Spinal cord (tissue), 10 donors: ENCODE data around the gene AFF3. TPM values are rescaled to one million over a fixed set of nuclear protein-coding genes. Genes with fewer than 3 reads are reported as not detected.

Experiments used
- DNase-seq, 6 donors: peaks; one replicate each; pipeline versions ENCODE4 v3.0.0 to v3.0.0-alpha.2; 2013 to 2015; ENCODE audit warnings: low spot score in 6 of 6, low read depth in 4 of 6
- H3K27ac ChIP-seq: one replicate; pipeline ENCODE4 v1.5.1; 2013; ENCODE audit warnings: low read depth, low read length, control low read depth
- H3K27me3 ChIP-seq: one replicate; pipeline ENCODE4 v1.6.1; 2013; ENCODE audit warnings: low read length; ENCODE audit not compliant: control insufficient read depth, insufficient read depth
- H3K36me3 ChIP-seq: one replicate; pipeline ENCODE4 v1.6.1; 2013; ENCODE audit warnings: low read length; ENCODE audit not compliant: control insufficient read depth, insufficient read depth
- H3K4me1 ChIP-seq: one replicate; pipeline ENCODE4 v1.6.1; 2013; ENCODE audit warnings: low read length; ENCODE audit not compliant: control insufficient read depth, insufficient read depth
- H3K4me3 ChIP-seq: one replicate; pipeline ENCODE4 v1.5.1; 2013; ENCODE audit warnings: low read depth, low read length, control low read depth
- H3K9me3 ChIP-seq: one replicate; pipeline ENCODE4 v1.6.1; 2013; ENCODE audit warnings: low read length; ENCODE audit not compliant: control insufficient read depth, insufficient read depth
- WGBS: methylation state at CpG from one replicate; pipeline ENCODE4 v1.1.5; 2013; ENCODE audit warnings: missing lambda C conversion rate; ENCODE audit not compliant: insufficient coverage; 5-methylcytosine and 5-hydroxymethylcytosine counted together
- polyA plus RNA-seq, 2 donors: library from polyadenylated mRNA; unstranded; fragments of 120-200 nt; gene quantifications; one replicate each; pipeline ENCODE4 v1.2.1, GENCODE V29; 2013; ENCODE audit not compliant: insufficient read length in 2 of 2
- total RNA-seq, 2 donors: library from RNA; depleted of rRNA in 1 of 2; stranded (reverse); fragments of 120-200 nt in 1 of 2; fragments of >200 nt in 1 of 2; gene quantifications; one replicate each; pipeline versions ENCODE4 v1.2.3 to v1.2.4, GENCODE V29; 2013 to 2014
- donor health status: healthy.

Gene AFF3
- total and polyA plus RNA-seq, 4 donors = 31.5 to 44.6 (median 42.4) TPM

DNA sequence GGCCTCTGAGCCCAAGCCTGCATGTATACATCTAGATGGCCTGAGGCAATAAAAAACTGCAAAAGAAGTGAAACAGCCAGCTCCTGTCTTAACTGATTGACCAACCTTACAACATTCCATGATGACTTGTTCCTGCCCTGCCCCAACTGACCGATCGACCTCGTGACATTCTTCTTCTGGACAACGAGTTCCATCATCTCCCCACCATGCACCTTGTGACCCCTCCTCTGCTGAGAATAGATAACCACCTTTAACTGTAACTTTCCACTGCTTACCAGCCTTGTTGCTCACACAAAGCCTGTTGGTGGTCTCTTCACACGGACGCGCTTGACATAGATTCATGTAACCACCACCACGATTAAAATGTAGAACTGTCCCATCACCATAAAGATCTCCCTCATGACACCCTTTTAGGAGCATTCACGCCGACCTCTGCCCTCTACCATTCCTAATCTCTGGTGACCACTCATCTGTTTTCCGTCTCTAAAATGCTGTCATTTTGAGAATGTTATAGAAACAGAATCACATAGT is 532.5 kb downstream of the AFF3 start:
- 87% methylated on average over 8 of the region's 11 CpGs for WGBS
- Histone ChIP-seq H3K4me3 (no peak overlapping the region), H3K27me3 (no peaks in the 10 kb centered on the region), H3K9me3 (no peaks in the 10 kb centered on the region), H3K4me1 (no peaks in the 10 kb centered on the region), H3K27ac (no peak overlapping the region), H3K36me3 (no peaks in the 10 kb centered on the region)
- DNase-seq = no peak

DNA sequence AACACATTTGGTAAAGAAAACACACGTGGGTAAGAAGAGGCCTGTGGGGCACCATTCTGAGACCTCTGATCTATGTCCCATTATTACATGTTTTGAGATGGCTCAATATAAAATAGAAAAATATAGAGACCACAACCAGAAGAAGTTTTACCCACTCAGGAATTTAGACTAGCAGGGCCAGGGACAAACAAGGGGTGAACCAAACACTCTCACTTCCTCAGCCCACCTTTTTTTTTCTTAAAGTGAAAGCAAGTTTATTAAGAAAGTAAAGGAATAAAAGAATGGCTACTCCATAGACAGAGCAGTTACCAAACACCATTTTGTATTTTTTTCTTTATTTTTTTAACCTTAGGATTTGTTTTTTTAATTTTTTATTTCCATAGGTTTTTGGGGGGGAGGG is 533.5 kb downstream of the AFF3 start:
- Histone ChIP-seq H3K4me1 (no peaks in the 10 kb centered on the region), H3K36me3 (no peaks in the 10 kb centered on the region), H3K4me3 (no peak overlapping the region), H3K27me3 (no peaks in the 10 kb centered on the region), H3K27ac (no peak overlapping the region), H3K9me3 (no peaks in the 10 kb centered on the region)
- no CpG with 5 or more reads among the region's 1 CpG for WGBS
- DNase-seq = no peak

DNA sequence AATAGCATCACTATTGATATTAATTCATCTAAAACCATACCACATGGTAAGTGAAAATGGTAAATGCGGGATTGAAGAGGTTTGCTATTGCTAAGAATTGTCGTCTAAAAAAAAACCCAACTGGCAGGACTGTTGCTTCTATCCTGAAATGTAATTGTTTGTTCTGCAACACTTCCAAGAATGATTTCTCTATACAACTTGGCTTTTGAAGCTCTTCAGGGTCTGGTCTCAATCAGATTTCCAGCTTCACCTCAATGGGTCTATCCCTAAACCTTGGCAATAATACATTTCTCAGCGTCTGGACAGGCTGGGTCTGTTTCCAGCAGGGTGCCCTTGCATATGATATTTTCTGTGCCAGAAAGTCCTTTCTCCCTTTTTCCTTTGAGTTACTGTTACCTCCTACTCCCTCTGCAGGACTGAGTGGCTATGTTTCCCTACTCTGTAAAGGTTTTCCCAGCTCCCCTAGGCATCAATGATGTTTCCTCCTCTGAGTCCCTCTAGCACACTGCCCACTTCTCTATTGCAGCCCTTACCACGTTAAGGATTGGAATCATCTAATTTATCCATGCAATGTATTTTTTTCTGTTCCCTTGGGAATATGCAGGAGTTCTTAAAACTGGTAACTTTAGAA is 534.4 kb downstream of the AFF3 start:
- Histone ChIP-seq H3K27ac (no peak overlapping the region), H3K27me3 (no peaks in the 10 kb centered on the region), H3K4me1 (no peaks in the 10 kb centered on the region), H3K9me3 (no peaks in the 10 kb centered on the region), H3K4me3 (no peak overlapping the region), H3K36me3 (no peaks in the 10 kb centered on the region)
- DNase-seq = peak in 1 of 6 donors; percentile 51
- 18% methylated on average over 1 of the region's 4 CpGs for WGBS

DNA sequence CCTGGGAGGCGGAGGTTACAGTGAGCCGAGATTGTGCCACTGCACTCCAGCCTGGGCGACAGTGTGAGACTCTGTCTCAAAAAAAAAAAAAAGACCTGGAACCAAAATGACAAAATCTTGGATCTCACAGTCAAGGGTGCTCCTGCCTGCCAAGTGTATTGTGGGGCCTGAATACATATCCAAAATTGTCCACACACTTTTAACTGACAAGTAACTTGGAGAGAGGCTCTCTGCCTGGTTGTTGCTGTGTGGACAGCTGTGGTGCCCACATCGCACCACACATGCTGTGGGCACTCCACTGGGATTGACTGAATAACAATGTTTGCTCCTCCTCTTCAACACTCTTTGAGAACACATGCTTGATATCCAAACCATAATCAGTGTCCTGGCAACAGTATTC is 534.9 kb downstream of the AFF3 start:
- Histone ChIP-seq H3K4me1 (no peaks in the 10 kb centered on the region), H3K36me3 (no peaks in the 10 kb centered on the region), H3K4me3 (no peak overlapping the region), H3K27ac (no peak overlapping the region), H3K9me3 (no peaks in the 10 kb centered on the region), H3K27me3 (no peaks in the 10 kb centered on the region)
- DNase-seq = peak in 1 of 6 donors; percentile 68
- WGBS = 51% methylated on average over 4 of the region's 4 CpGs

DNA sequence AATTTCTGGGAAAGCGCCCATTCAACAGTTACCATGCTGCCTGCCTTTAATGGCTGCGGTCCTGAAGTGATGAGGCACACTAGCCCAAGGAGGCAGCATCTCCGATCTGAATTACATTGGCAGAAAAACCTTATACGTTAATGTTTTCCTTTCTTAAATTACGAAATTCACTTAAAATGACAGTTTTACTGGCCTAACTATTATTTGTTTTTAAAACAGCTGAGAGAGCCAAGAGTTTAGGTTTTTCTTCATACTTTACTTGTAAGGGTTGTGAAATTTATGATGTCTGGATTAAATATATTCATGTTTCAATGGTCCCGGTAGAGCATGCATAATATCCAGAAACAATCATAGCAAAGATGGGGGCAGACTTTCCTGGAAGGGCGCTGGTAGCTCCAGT is 537.4 kb downstream of the AFF3 start:
- Histone ChIP-seq H3K4me3 (no peak overlapping the region), H3K4me1 (peaks cover 13% of the 10 kb centered on the region), H3K9me3 (no peaks in the 10 kb centered on the region), H3K27me3 (no peaks in the 10 kb centered on the region), H3K27ac (no peak overlapping the region), H3K36me3 (peaks cover 5% of the 10 kb centered on the region)
- 92% methylated on average over 4 of the region's 7 CpGs for WGBS
- no peak for DNase-seq

DNA sequence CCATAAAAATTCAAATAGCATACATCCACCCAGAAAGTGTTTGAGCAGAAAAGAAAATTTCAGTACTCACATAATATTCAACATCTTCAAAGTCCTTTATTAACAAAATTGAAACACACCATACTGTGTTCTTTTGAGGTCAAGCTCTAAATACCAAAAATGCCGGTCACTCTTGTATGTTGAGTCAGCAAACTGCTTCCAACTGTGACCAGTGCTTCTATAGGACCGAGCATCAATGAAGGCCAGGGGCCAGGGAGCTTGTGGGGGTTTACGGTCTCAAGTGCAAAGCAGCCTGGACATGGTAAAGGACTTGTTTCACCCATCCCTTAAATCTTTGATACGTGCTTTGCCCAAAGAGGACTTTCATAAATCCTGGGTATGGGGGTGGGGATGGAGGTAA is 539.9 kb downstream of the AFF3 start:
- Histone ChIP-seq H3K4me1 (peaks cover 17% of the 10 kb centered on the region), H3K36me3 (peaks cover 5% of the 10 kb centered on the region), H3K4me3 (no peak overlapping the region), H3K27me3 (no peaks in the 10 kb centered on the region), H3K27ac (no peak overlapping the region), H3K9me3 (no peaks in the 10 kb centered on the region)
- WGBS = 80% methylated on average over 3 of the region's 4 CpGs
- no peak for DNase-seq

DNA sequence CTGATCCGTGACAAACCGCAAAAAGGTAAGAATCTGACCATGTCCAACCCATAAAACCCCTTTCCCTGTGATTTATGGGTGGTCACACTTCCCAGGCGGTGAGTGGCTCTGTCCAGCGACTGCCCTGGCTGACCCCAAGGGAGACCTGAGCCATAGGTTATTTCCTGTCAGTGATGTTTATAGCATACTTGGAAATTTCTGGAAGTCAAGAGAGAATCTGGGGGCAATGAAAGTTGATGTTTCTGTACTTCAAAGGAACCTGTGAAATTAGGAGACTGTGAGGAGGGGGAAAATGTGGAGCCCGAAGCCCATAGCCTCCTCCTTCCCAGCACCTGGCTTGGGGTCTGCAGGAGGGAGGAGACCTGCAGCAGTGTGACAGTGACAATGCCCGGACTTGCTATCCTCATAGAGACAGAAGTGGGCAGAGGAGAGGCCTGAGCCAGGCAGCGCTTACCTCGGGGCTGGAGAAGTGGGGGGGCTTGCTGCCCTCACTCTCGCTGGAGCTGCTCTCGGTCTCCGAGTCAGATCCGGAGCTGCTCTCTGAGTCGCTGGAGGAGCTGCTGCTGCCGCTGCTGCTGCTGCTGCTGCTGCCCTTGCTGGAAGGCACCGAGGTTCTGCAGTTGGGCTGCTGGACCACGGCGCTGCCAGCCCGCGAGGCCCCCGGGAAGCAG is 541.3 kb downstream of the AFF3 start:
- Histone ChIP-seq H3K27ac (no peak overlapping the region), H3K36me3 (peaks cover 5% of the 10 kb centered on the region), H3K4me1 (peaks cover 19% of the 10 kb centered on the region), H3K9me3 (no peaks in the 10 kb centered on the region), H3K4me3 (no peak overlapping the region), H3K27me3 (no peaks in the 10 kb centered on the region)
- peak in 1 of 6 donors; percentile 70 for DNase-seq
- whole genome bisulfite sequencing = 36% methylated on average over 16 of the region's 20 CpGs

DNA sequence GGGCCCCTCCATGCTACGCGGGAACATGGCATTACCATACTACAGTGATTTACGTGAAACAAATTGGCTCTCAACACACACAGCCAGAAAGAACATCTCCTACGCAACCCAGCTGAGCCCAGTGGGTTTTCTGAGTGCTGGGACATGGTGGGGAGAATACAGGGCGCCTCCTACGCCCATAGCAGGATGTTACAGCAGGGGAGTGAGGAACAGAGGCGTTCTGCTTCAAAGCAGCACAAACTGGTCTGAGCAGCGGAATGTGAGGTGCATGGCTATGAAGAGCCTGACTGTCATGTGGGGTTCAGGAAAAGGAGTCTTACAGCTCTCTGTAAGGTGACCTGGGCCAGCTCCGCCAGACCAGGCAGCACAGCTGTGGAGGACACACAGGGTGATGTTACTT is 543.9 kb downstream of the AFF3 start:
- Histone ChIP-seq H3K4me1 (peaks cover 25% of the 10 kb centered on the region), H3K36me3 (peaks cover 11% of the 10 kb centered on the region), H3K9me3 (no peaks in the 10 kb centered on the region), H3K4me3 (no peak overlapping the region), H3K27ac (no peak overlapping the region), H3K27me3 (no peaks in the 10 kb centered on the region)
- 93% methylated on average over 5 of the region's 9 CpGs for WGBS
- no peak for DNase-seq

DNA sequence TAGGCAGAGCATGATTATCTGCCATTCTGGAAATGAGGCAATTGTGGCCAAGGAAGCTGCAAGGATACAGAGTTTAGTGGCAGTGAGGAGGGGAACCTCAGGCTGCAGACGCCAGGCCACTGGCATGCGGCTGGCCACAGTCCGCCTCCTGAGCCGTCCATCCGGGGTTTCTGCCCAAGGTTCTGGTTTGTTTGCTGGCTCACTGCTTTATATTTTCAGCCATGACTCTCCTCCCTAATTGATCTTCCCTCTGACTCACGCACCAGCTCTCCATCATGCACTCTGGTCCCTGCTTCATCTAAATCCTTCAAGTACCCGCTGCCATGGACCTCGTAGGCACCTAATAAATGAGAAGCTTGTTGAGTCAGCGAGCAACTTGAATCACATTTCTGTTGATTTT is 544.8 kb downstream of the AFF3 start:
- no peaks in the 10 kb centered on the region for H3K27me3 ChIP-seq
- H3K36me3 ChIP-seq = peaks cover 17% of the 10 kb centered on the region
- H3K4me1 ChIP-seq = peaks cover 25% of the 10 kb centered on the region
- no peak for DNase-seq
- H3K27ac ChIP-seq = no peak overlapping the region
- no peak overlapping the region for H3K4me3 ChIP-seq
- 75% methylated on average over 6 of the region's 9 CpGs for WGBS
- no peaks in the 10 kb centered on the region for H3K9me3 ChIP-seq

DNA sequence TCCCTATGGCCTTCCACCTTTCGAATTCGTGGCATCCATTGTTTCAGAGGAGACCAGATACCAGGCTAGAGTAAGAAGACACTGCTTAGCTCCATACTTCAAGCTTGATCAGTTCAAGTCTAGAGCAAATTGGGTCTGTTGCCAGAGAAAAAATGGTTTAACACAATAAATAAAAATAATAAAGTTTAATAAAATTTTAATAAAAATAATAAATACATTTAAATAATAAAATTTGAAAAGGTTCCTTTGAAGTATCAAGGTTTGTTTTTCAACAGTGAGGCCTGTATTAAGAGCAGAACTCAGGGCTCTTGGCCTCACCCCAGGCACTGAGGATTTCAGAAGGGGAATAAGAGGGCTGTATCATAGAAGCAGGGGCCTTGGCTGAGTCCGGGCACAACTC is 547.0 kb downstream of the AFF3 start:
- H3K4me1 ChIP-seq = peaks cover 12% of the 10 kb centered on the region
- no peaks in the 10 kb centered on the region for H3K27me3 ChIP-seq
- H3K27ac ChIP-seq = no peak overlapping the region
- H3K36me3 ChIP-seq = peaks cover 14% of the 10 kb centered on the region
- 94% methylated on average over 1 of the region's 3 CpGs for WGBS
- H3K4me3 ChIP-seq = no peak overlapping the region
- no peak for DNase-seq
- no peaks in the 10 kb centered on the region for H3K9me3 ChIP-seq
